ENCODE data around the gene KIFAP3.
"Not testable (repeated sequence)": the region's sequence is repeated elsewhere in the genome, so short reads cannot be mapped to it uniquely, and the experiment has no call there.

KIFAP3 gene

DNA sequence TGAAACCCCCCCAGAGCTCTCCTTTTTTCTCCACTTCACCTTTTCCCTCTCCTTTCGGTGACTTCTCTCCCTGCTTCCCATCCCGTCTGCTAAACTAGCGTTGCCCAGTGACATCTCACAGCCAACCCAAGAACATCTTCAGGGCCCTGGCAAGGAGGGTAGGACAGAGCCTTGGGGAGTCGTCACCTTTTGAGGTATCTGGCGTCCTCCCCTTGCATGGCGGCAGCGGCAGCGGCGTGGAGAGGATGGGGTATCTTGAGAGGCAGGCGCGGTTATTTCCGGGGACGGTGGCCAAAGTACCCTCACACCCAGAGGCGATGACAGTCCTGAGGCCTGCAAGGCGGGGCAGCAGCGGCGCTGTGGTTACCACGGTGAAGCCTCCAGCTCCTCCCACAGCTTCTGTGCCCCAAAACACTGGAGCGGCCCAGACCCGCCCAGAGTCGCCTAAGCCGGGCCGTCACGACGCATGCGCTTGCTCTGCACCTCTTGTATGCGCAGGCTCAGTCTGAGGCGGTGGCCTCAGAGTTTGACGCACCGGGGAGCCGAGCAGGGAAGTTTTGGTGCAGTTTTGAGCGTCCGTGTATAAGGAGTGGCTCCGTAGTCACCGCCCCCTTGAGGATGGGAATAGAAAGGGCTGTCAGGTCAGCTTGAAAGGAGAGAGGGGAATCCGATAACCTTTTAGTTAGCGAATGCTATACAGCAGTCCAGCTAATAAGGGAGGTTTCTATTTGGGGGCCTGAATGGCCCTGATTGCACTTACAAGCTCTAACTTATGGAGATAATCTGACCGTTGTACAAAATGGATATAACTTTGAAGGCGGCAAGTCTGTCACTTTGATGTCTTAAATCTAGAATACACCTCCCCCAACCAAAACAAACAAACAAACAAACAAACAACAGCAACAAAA is at the start of gene KIFAP3:
Gene KIFAP3 (minus strand): TSS at position 446 of the 908 bp plus-strand sequence. CDS start 228 bp downstream, at position 218.
- in situ Hi-C loops (cut with MboI; ENCODE audit: low sequenced_read_pairs) = no loop called here

DNA sequence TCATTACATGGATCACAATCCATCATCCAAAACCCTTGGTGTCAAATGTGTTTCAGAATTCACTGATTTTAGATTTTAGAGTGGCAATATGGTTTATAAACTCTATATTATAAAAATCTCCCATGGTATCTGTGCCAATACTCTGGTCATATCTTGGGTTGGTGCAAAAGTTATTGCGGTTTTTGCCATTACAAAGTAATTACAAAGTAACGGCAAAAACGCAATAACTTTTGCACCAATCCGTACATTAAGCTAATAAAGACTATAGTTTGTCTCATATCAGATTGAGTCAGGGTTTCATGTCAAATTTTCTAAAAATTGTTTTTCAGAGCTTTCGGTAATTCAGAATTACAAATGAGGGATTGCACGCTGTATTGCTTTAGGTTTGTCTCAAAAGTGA is 47.9 kb upstream of the KIFAP3 start:
- in situ Hi-C loops (cut with MboI; ENCODE audit: low sequenced_read_pairs) = no loop called here

DNA sequence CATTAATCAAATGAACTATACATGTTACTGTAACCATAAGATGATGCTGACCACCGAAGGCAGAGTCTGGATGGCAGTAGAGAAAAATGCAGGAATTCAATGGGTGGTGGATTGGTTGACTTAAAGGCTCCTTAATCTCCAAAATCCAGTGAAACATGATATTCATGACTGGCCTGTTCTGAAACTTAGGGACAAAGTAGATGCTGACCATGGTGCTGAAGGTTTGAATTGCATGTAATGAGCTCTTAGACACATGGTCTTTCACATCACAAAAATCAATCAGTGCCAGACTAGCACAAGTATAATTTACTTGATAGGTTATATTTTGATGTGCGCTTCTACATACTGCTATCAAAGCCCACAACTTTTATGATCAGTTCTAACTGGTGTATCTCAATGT is 40.4 kb upstream of the KIFAP3 start:
- in situ Hi-C loops (cut with MboI; ENCODE audit: low sequenced_read_pairs) = no loop called here

DNA sequence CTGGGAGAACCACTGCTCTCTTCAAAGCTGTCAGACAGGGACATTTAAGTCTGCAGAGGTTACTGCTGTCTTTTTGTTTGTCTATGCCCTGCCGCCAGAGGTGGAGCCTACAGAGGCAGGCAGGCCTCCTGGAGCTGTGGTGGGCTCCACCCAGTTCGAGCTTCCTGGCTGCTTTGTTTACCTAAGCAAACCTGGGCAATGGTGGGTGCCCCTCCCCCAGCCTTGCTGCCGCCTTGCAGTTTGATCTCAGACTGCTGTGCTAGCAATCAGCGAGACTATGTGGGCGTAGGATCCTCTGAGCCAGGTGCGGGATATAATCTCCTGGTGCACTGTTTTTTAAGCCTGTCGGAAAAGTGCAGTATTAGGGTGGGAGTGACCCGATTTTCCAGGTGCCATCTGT is 38.6 kb upstream of the KIFAP3 start:
- in situ Hi-C loops (cut with MboI; ENCODE audit: low sequenced_read_pairs) = not testable (repeated sequence)

DNA sequence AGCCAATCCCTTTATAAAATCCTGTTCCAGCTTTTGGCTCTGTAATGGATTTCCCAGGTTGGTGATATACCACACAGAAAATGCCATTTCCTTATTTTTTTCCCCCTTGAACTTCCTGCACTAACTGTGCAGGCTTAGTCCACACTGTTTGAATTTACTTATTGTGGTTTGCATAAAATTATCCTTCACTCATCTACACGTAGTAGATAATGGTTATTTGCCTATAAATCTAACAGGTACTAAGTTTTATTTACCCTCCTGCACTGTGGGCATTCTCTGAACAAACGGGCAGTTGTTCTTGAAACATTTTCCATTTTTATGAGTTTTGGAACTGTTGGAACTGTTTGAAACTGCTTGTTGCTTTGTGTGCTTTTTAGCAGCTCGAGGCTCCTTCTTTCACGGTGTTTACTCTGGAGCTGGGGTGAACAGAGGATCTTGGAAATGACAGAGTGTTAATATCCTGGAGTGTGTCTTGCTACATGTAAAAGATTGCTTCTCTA is 23.0 kb upstream of the KIFAP3 start:
- in situ Hi-C loops (cut with MboI; ENCODE audit: low sequenced_read_pairs) = no loop called here

DNA sequence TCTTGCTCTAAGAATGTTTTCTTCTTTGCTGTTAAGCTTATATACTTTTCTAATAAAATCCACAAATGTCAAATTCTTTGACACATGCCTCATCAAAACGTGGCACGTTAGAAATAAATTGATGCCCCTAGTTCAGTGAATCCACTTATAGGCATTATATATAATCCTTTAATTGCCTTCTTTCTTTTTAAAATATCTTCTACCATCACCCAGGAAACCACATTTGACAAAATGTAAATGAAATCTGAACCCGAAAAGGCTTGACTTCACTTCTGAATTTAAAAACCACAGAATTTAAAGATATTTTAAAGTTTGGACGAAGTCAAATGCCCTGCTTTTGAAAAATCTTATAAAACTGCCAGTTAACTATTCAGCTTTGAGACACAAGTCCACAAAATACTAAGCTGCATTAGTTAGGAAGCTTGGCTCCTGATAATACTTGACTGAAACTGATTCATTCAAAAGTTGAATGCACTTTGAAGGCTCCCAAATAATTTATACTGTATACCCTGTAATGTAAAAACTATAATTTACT is 22.4 kb upstream of the KIFAP3 start:
- in situ Hi-C loops (cut with MboI; ENCODE audit: low sequenced_read_pairs) = no loop called here

DNA sequence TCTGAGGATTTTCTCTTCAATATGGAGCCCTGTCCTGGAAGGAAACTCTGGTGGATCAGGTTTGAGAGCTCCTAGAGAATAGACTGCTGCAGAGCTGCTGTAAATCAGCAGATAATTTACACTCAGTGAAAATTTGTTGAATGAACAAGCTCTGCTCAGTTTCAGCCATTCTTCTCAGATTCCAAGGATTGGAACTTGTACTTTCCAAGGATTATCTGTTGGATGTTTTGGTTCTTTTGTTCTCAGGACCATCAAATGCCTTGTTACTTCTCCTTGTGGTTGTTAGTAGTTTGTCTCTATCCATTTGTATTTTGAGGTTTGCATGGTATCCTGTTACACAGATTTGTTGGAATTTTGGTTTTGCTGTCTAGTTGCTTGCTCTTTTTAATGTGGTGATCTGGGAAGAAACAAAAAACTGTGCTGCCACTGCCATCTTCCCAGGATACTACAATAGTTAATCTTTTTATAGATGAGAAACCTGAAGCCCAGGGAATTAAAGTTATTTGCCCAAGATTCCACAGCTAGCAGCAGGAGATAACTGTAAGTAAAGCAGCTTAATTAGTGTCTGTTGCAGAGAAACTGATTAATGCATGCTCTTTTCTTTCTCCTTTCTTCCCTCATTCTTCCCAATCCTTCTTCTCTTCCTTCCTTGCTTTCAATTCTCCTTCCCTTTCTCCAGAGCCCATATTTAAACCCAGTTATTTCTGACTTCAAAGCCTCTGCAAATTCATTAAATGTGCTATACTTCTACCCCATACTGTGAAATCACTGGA is 21.7 kb upstream of the KIFAP3 start:
- in situ Hi-C loops (cut with MboI; ENCODE audit: low sequenced_read_pairs) = no loop called here

DNA sequence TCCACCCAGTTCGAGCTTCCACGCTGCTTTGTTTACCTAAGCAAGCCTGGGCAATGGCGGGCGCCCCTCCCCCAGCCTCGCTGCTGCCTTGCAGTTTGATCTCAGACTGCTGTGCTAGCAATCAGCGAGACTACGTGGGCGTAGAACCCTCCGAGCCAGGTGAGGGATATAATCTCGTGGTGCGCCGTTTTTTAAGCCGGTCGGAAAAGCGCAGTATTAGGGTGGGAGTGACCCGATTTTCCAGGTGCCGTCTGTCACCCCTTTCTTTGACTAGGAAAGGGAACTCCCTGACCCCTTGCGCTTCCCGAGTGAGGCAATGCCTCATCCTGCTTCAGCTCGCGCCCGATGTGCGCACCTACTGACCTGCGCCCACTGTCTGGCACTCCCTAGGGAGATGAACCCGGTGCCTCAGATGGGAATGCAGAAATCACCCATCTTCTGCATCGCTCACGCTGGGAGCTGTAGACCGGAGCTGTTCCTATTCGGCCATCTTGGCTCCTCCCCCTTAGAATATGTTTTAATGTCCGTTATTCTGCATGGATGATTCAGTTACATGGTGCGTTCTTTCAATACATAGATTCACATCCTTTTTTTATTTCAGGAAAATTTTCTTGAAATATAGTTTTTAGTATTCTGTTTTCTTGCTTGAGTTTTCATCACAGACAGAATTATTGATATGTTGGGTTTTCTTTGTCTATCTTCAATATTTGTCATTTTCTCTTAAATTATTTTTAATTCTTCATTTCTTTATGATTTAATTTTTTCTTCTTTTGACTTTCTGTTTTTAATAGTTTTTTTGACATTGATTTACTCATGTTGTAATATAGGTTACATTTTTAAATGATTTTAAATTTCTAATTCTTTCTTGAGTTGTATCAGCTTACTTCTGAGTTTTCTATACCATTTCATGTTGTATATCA is 20.5 kb upstream of the KIFAP3 start:
- in situ Hi-C loops (cut with MboI; ENCODE audit: low sequenced_read_pairs) = not testable (repeated sequence)

DNA sequence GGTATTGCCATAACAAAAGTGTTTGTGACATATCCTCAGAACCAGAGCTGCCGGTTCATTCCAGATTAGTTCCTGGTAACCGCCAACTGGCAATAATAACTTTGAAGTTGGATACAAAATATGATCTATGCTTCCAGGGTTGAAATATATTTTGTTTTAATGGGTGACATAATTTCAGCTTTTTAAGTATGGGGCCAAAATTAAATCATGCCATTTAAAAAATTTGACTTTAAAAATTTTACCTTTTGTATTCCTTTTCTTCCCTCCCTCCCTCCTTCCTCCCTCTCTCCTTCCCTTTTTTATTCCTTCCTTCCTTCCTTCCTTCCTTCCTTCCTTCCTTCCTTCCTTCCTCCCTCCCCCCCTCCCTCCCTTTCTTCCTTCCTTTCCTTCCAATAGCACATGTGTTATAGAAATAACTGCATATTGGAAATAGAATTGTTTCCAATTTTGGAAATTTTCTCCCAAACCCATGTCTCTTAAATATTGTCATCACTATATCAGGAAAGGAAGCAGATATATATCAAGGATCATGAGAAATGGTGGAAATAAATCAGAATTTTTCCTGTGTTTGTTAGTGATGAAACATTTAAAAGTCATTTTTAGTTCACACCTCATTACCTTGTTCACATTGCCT is 12.0 kb upstream of the KIFAP3 start:
- in situ Hi-C loops (cut with MboI; ENCODE audit: low sequenced_read_pairs) = no loop called here

DNA sequence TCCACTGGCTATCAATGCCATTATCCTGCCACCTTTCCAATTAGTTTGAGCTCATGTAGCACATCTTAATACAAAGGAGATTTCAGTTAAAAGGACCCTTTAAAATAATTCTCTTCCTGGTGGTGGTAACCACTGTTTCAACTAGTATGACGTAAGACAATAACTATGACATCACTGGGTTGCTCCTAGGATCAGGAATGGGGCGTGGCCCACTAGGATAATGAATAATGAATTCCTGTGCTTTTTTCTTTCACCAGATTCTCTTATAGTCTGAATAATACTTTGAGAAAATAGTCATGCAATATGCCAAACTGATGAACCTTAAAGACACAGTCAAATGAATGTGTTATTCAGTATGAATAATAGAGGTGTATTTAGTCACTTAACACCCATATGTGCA is 10.6 kb upstream of the KIFAP3 start:
- in situ Hi-C loops (cut with MboI; ENCODE audit: low sequenced_read_pairs) = no loop called here

DNA sequence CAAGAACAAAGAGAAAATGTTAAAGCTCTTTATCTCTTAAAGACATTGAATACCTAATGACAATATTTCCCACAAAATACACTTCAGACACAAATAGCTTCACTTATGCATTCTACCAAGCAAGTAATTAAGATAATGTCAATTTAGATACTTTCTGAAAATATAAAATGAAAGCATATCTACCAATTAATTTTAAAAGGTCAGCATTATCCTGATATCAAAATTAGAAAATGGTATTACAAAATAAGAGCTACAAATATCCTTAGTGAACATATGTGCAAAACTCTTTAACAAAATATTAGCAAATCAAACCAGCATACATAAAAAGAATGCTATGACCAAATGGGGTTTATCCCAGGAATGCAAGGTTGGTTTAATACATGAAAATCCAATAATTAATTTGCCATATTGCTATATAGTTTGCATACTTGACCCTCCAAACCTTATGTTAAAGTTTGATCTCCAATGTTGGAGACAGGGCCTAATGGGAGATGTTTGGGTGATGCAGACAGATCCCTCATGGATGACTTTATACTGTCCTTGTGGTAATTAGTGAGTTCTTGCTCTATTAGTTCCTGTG is 4.2 kb upstream of the KIFAP3 start:
- in situ Hi-C loops (cut with MboI; ENCODE audit: low sequenced_read_pairs) = no loop called here

DNA sequence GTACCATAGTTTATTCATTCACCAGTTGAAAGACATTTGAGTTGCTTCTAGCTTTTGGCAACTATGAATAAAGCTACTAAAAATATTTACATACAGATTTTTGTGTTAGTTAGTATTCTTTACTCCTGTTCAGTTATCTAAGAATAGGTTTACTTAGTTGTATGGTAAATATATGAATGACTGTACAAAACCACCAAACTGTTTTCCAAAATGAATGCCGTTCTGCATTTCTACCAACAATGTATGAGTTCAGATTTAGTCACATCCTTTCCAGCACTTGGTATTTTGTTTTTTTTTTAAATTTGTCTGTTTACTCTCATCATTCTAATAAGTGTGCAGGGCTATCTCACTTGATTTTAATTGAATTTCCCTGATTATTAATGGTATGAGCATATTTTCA is 3.4 kb upstream of the KIFAP3 start:
- in situ Hi-C loops (cut with MboI; ENCODE audit: low sequenced_read_pairs) = no loop called here

DNA sequence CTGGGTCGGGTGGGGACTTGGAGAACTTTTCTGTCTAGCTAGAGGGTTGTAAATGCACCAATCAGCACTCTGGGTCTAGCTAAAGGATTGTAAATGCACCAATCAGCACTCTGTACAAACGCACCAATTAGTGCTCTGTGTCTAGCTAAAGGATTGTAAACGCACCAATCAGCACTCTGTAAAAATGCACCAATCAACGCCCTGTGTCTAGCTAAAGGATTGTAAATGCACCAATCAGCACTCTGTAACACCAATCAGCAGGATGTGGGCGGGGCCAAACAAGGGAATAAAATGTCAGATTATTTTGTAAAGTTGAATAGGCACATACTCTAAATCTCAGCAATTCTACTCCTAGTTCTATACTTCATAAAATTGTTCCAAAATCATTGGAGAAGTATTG is 2.5 kb upstream of the KIFAP3 start:
- in situ Hi-C loops (cut with MboI; ENCODE audit: low sequenced_read_pairs) = not testable (repeated sequence)

DNA sequence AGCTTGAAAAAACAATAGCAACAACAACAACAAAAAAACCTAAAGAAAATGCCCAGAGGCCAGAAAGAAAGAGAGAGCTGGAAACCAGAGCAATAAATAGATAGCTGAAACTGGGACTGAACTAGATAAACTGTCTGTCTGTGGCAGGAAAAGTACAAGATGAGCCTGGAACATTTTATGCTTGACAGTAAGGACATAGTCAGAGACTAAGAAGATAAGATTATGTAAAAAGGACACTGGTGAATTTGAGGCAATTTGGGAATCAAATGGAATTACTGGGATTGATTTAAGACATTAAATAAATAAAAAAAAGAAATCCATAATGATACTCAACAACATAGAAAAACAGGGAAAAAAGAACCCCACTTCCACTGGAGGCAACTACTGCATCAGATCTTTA is 1.7 kb upstream of the KIFAP3 start:
- in situ Hi-C loops (cut with MboI; ENCODE audit: low sequenced_read_pairs) = no loop called here

DNA sequence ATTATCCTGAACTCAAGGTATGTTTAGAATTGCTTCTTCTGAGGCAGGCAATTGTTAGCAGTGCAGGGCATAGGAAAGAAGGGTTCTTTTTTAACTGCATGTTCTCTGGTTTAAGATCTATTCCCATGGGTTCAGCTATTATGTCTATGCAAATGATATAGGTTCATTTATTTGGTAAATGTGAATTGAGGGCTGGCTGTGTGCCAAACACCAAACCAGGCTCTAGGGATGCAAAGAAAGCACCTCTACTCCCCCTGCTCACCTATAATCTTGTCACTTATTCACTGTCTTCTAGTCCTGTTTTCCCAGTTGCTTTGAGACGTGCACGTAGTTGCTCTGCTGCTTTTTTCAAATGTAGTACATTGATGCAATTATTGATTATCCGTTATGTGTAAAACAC is 691 bp upstream of the KIFAP3 start:
- in situ Hi-C loops (cut with MboI; ENCODE audit: low sequenced_read_pairs) = no loop called here

DNA sequence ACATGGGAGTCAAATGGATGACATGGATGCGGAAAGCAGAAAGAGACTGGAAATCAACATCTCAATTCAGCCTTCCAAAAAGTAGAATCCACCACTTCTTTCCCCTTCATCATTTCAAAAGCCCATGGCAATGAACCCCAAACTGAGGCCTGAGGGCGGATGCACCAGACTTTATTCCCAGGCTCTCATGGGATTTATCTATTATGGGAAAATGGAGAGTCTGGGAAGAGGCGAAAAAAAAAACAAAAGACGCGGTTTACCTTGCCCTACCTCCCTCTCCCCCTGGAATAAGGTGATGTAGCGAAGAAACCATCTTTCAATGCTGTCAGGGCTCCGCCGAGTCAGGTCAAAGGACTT is 624 bp downstream of the KIFAP3 start:
- in situ Hi-C loops (cut with MboI; ENCODE audit: low sequenced_read_pairs) = no loop called here

DNA sequence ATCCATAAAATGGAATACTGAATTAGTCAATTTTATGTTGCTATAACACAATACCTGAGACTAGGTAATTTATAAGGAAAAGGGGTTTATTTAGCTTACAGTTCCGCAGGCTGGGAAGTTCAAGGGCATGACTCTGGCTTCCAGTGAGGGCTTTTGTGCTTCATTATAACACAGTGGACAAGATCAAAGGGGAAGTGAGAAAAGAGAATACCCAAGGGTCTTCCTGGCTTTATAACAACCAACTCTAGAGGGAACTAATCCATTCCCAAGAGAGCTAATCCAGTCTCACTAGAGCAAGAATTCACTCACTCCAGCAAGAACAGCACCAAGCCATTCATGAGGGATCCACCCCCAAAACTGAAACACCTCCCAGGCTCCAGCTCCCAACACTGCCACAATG is 3.1 kb downstream of the KIFAP3 start:
- in situ Hi-C loops (cut with MboI; ENCODE audit: low sequenced_read_pairs) = no loop called here

DNA sequence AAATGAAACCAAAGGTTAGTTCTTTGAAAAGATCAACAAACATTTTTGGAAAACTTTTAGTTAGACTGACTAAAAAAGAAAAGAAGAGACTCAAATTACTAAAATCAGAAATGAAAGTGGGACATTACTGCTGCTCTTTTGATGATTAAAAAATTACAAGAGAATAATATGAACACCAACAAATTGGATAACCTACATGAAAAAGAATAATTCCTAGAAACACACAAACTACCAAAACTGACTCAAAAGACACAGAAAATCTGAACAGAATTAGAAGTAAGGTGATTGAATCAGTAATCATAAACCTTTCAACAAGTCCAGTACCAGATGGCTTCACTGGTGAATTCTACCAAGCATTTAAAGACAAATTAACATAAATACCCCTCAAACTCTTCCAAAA is 5.6 kb downstream of the KIFAP3 start:
- in situ Hi-C loops (cut with MboI; ENCODE audit: low sequenced_read_pairs) = no loop called here

DNA sequence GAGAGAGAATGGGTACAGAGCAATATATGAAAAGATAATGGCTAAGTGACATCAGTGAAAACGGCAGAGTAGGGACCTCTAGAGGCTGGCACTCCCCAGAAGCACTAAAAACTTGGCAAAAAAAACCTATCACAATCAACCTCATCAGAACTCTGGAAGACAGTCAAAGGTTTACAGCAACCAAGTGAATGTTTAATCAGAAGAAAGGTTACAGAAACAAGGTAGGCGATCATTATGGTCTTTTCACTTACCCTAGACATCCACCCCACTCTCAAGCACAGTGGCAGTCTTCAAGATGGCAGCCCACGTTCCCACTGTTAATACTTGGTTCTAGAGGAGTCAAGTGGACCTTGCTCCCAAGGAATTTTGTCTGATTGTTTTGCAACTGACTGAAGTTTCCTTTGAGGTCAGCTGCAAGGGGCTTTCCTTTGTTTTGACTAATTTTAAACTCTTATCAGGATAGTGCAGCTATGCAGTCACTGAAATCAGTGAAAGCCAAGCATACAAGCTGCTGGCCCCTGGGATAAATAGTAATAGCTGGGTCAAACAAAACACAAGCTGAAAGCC is 7.2 kb downstream of the KIFAP3 start:
- in situ Hi-C loops (cut with MboI; ENCODE audit: low sequenced_read_pairs) = no loop called here

DNA sequence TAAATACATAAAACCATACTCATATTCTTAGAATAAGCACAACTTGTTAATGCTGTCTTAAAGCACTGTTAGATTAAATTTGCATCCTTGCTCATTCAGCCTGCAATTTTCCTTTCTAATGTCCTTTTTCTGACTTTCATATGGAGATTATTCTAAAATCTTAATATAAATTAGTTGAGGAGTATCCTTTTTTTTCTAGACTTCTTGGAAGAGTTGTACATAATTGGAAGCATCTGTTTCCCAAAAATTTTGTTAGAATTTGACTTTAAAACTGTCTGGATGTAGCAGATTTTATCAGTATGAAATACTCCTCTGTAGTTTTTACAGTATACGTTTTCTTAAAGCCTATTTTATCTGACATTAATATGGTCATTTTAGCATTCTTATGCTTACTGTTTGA is 9.7 kb downstream of the KIFAP3 start:
- in situ Hi-C loops (cut with MboI; ENCODE audit: low sequenced_read_pairs) = no loop called here
